Measurements from ENCODE around the gene PCDH1.

- TF ChIP-seq ZFP30 (CRISPR knock-in tag; IDR thresholded peaks at IDR 0.05) (no peak), TCF4 (CRISPR knock-in tag; IDR thresholded peaks at IDR 0.05; ENCODE audit: borderline replicate concordance) (no peak), ZNF70 (CRISPR knock-in tag; IDR thresholded peaks at IDR 0.05) (no peak), CREB5 (CRISPR knock-in tag; IDR thresholded peaks at IDR 0.05; ENCODE audit: low read depth) (no peak), CSDC2 (CRISPR knock-in tag; IDR thresholded peaks at IDR 0.05) (no peak), PPARA (CRISPR knock-in tag; IDR thresholded peaks at IDR 0.05; ENCODE audit: borderline replicate concordance) (no peak)
These were observed 70.5 kb downstream of the PCDH1 start for GRCh38 chr5:141807732-141808131.

All from SK-N-SH treated with all-trans-retinoic acid at 6 μM for 48 hours (cell line).